ENCODE results near the gene EIF5B.

DNA sequence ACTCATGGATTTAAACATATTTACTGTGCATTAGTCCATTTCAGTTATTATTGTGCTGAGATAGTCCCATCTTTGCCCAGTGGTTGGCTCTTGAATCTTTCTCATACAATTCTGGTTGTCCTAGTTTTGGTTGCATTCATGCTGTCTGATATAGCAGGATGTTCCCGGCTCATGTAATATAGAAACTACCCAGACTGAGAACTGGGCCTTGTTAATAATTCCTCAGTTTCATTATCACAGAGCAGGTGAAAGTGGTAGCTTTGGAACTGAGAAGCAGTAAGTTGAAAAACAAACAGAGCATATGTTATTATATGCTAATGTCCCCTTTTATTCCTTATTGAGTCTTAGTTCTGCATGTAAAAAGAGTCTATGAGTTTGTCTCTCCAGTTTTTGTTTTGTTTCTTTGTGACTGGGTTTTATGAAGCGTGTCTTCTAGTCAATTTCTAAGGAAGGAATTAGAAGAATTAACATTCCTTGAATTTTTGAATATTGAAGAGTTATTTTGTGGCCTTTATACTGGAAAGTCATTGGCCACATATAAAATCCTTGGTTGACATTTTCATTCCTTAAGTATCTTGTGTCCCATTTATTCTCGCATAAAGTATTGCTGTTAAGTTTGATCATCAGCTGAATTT is 43.3 kb downstream of the EIF5B start:
- TF ChIP-seq, protein P1, sequence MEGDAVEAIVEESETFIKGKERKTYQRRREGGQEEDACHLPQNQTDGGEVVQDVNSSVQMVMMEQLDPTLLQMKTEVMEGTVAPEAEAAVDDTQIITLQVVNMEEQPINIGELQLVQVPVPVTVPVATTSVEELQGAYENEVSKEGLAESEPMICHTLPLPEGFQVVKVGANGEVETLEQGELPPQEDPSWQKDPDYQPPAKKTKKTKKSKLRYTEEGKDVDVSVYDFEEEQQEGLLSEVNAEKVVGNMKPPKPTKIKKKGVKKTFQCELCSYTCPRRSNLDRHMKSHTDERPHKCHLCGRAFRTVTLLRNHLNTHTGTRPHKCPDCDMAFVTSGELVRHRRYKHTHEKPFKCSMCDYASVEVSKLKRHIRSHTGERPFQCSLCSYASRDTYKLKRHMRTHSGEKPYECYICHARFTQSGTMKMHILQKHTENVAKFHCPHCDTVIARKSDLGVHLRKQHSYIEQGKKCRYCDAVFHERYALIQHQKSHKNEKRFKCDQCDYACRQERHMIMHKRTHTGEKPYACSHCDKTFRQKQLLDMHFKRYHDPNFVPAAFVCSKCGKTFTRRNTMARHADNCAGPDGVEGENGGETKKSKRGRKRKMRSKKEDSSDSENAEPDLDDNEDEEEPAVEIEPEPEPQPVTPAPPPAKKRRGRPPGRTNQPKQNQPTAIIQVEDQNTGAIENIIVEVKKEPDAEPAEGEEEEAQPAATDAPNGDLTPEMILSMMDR (IDR thresholded peaks at IDR 0.05; ENCODE audit: low read depth, low read length): no peak
- no peak for TF ChIP-seq EZH2phosphoT487 (IDR thresholded peaks at IDR 0.05; ENCODE audit: low read depth)

Measured in OCI-LY3 (cell line).